ENCODE data around the gene HOXD12.

Gene HOXD12

DNA sequence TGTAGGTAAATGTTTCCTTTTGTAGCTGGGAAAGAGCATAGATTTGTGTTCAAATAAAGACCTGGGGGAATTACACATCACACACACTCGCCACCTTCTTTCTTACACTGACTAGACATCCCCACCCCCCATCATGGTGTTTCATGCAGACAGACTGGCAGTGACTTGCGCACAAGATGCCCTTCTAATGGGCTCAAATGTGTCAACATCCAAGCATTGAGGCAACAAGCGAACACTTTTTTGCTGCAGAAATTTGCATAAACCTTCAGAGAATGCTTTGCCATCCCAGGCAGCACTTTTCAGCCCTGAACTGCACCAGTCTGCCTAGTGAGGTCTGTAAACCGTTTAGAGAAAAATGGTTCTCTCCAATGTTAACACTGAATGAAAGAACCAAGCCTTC lies 34.4 kb downstream of the HOXD12 start:
- no peak overlapping the region for H2AFZ ChIP-seq (ENCODE audit: insufficient read depth, low read length, poor library complexity)
- no peak overlapping the region for H3K27ac ChIP-seq (ENCODE audit: low read depth, low read length)
- H3K4ac ChIP-seq (ENCODE audit: low read depth, low read length) = no peak overlapping the region
- no CpG with 5 or more reads among the region's 4 CpGs for WGBS (ENCODE audit: extremely low coverage, insufficient coverage, insufficient read length)
- no peak overlapping the region for H3K18ac ChIP-seq (ENCODE audit: low read length)
- H3K79me2 ChIP-seq (ENCODE audit: control insufficient read depth, insufficient read depth, low read length, poor library complexity) = no peaks in the 10 kb centered on the region
- no peak overlapping the region for H3K23ac ChIP-seq (ENCODE audit: low read length)
- H4K91ac ChIP-seq (ENCODE audit: low read depth, low read length) = no peak overlapping the region
- no peak overlapping the region for H2BK5ac ChIP-seq (ENCODE audit: low read depth, low read length, poor library complexity)
- H4K8ac ChIP-seq (ENCODE audit: low read depth, low read length) = no peak overlapping the region
- no peak overlapping the region for H3K4me3 ChIP-seq (ENCODE audit: low read depth, low read length)
- no peak overlapping the region for H2AK5ac ChIP-seq (ENCODE audit: low read length)
- H3K4me1 ChIP-seq (ENCODE audit: control insufficient read depth in 1 of 2, insufficient read depth in 2 of 2, low read length in 2 of 2) = peaks cover 5 to 18% of the 10 kb centered on the region in 2 experiments
- H3K4me2 ChIP-seq (ENCODE audit: low read length) = no peak overlapping the region
- no peak overlapping the region for H2BK12ac ChIP-seq (ENCODE audit: low read length)
- H2BK120ac ChIP-seq (ENCODE audit: insufficient read depth, low read length, poor library complexity) = no peak overlapping the region
- peaks cover 86% of the 10 kb centered on the region for H3K27me3 ChIP-seq (ENCODE audit: insufficient read depth, low read length)
- no peak overlapping the region for H4K12ac ChIP-seq (ENCODE audit: low read depth, low read length)
- H3K9ac ChIP-seq (ENCODE audit: low read length) = no peak overlapping the region
- no peak overlapping the region for H3K14ac ChIP-seq (ENCODE audit: low read length)
- H3K9me3 ChIP-seq (ENCODE audit: insufficient read depth, low read depth, low read length) = peaks cover 10% of the 10 kb centered on the region
- no peaks in the 10 kb centered on the region for H3K79me1 ChIP-seq (ENCODE audit: low read length)
- no peak for DNase-seq
- H3K36me3 ChIP-seq (ENCODE audit: control insufficient read depth in 1 of 2, insufficient read depth in 2 of 2, low read length in 2 of 2) = no peaks in the 10 kb centered on the region

DNA sequence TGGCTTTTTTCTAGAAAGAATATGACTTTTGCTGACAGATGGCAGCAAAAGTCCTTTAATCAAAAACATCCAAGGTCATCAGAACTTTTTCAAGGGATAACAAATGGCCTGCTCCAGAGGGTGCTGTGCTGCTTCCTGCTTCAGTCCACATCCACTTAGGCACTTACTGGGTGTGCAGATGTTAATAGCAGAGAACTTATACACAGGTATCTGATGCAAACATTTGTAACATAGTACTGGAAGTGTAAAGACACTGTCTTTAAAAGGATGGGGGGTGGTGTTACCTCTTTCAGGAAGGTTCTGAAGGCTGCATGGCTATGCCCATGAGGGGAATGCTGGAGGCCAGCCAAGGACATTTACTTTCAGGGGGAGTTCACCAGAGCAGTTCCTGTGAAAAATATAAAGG lies 35.4 kb downstream of the HOXD12 start:
- Histone ChIP-seq H2AFZ (ENCODE audit: insufficient read depth, low read length, poor library complexity) (no peak overlapping the region), H3K14ac (ENCODE audit: low read length) (no peak overlapping the region), H3K4me2 (ENCODE audit: low read length) (no peak overlapping the region), H3K9ac (ENCODE audit: low read length) (no peak overlapping the region), H3K27ac (ENCODE audit: low read depth, low read length) (no peak overlapping the region), H3K36me3 (ENCODE audit: control insufficient read depth in 1 of 2, insufficient read depth in 2 of 2, low read length in 2 of 2) (no peaks in the 10 kb centered on the region), H3K4ac (ENCODE audit: low read depth, low read length) (no peak overlapping the region), H2AK5ac (ENCODE audit: low read length) (no peak overlapping the region), H4K12ac (ENCODE audit: low read depth, low read length) (no peak overlapping the region), H2BK12ac (ENCODE audit: low read length) (no peak overlapping the region), H3K79me1 (ENCODE audit: low read length) (no peaks in the 10 kb centered on the region), H3K23ac (ENCODE audit: low read length) (no peak overlapping the region), H2BK5ac (ENCODE audit: low read depth, low read length, poor library complexity) (no peak overlapping the region), H3K9me3 (ENCODE audit: insufficient read depth, low read depth, low read length) (peaks cover 10% of the 10 kb centered on the region), H3K4me3 (ENCODE audit: low read depth, low read length) (no peak overlapping the region), H4K91ac (ENCODE audit: low read depth, low read length) (no peak overlapping the region), H3K79me2 (ENCODE audit: control insufficient read depth, insufficient read depth, low read length, poor library complexity) (no peaks in the 10 kb centered on the region), H2BK120ac (ENCODE audit: insufficient read depth, low read length, poor library complexity) (no peak overlapping the region), H3K18ac (ENCODE audit: low read length) (no peak overlapping the region), H4K8ac (ENCODE audit: low read depth, low read length) (no peak overlapping the region), H3K4me1 (ENCODE audit: control insufficient read depth in 1 of 2, insufficient read depth in 2 of 2, low read length in 2 of 2) (peaks cover 5 to 10% of the 10 kb centered on the region in 2 experiments), H3K27me3 (ENCODE audit: insufficient read depth, low read length) (peaks cover 80% of the 10 kb centered on the region)
- DNase-seq = no peak

DNA sequence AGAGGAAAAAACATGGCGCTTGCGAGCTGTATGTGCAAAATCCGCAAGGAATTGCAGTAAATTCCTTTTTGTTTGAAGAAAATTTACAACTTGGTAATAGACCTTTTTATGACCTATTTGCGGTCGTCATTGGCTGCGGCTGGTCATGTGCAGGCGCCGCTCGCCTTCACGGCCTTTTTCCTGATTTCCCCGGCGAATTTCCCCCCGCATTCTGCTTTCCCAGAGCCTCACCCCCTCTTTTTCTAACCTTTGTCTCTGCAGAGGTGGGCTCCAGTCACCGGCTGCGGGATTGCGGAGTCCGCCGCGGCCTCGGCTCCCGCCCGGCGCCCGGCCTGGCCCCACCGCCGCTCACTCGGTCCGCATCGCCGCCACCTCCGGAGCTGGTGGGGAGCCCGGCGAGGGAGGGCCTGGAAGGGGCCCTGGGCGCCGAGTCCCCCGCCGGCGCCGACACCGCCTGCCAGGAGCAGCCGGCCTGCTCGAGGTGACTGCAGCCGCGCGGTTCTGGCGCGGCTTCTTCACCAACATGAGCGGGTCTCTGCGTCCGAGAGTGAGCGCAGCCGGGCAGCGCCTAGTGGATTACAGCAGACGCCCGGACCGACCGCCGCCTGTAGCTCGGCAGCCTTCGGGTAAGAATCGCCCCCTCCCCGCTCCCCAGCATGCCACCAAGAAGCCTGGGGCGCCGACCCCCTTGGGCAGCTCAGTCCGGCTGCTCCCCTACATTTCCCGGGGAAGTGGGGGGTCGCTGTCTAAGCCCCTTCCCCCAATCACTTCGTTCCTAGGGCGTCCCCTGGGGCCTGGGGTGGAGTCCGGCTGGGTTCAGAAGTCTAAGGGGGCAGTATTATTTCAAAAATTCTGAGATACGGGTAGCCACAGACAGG lies 37.0 kb downstream of the HOXD12 start:
- Histone ChIP-seq H3K18ac (ENCODE audit: low read length) (no peak overlapping the region), H3K79me2 (ENCODE audit: control insufficient read depth, insufficient read depth, low read length, poor library complexity) (no peaks in the 10 kb centered on the region), H2BK12ac (ENCODE audit: low read length) (no peak overlapping the region), H3K79me1 (ENCODE audit: low read length) (peaks cover 2% of the 10 kb centered on the region), H3K4me2 (ENCODE audit: low read length) (peak overlapping the region; percentile 79), H2AK5ac (ENCODE audit: low read length) (no peak overlapping the region), H2BK120ac (ENCODE audit: insufficient read depth, low read length, poor library complexity) (no peak overlapping the region), H3K27me3 (ENCODE audit: insufficient read depth, low read length) (peaks cover 69% of the 10 kb centered on the region), H3K14ac (ENCODE audit: low read length) (no peak overlapping the region), H3K4me1 (ENCODE audit: control insufficient read depth in 1 of 2, insufficient read depth in 2 of 2, low read length in 2 of 2) (peaks cover 5 to 6% of the 10 kb centered on the region in 2 experiments), H2AFZ (ENCODE audit: insufficient read depth, low read length, poor library complexity) (no peak overlapping the region), H3K27ac (ENCODE audit: low read depth, low read length) (no peak overlapping the region), H3K23ac (ENCODE audit: low read length) (no peak overlapping the region), H3K4ac (ENCODE audit: low read depth, low read length) (no peak overlapping the region), H3K4me3 (ENCODE audit: low read depth, low read length) (peak overlapping the region; percentile 53), H4K91ac (ENCODE audit: low read depth, low read length) (no peak overlapping the region), H4K8ac (ENCODE audit: low read depth, low read length) (no peak overlapping the region), H3K36me3 (ENCODE audit: control insufficient read depth in 1 of 2, insufficient read depth in 2 of 2, low read length in 2 of 2) (no peaks in the 10 kb centered on the region), H3K9ac (ENCODE audit: low read length) (no peak overlapping the region), H2BK5ac (ENCODE audit: low read depth, low read length, poor library complexity) (no peak overlapping the region), H3K9me3 (ENCODE audit: insufficient read depth, low read depth, low read length) (peaks cover 8% of the 10 kb centered on the region), H4K12ac (ENCODE audit: low read depth, low read length) (no peak overlapping the region)
- peak in 1 of 2 donors; percentile 20 for DNase-seq
- no CpG with 5 or more reads among the region's 71 CpGs for WGBS (ENCODE audit: extremely low coverage, insufficient coverage, insufficient read length)

DNA sequence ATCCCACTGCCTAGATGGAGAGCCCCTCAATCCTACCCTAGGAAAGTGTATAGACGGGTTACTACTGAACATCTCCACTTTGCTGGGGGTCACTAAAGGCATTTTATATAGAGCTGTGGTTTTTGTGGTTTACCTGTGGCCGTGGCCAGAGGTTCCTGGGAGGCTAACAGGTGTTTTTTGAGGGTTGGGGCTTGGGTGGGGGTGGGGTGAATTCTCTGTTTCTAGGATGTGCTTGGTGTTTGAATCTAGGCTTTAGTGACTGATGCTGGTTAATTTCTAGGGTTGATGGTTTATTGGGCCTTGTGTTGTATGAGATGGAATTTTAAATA lies 37.6 kb downstream of the HOXD12 start:
- H3K4me1 ChIP-seq (ENCODE audit: control insufficient read depth in 1 of 2, insufficient read depth in 2 of 2, low read length in 2 of 2) = peaks cover 5 to 6% of the 10 kb centered on the region in 2 experiments
- H3K23ac ChIP-seq (ENCODE audit: low read length) = no peak overlapping the region
- no peak overlapping the region for H3K4ac ChIP-seq (ENCODE audit: low read depth, low read length)
- no peak for DNase-seq
- no peak overlapping the region for H4K8ac ChIP-seq (ENCODE audit: low read depth, low read length)
- peaks cover 69% of the 10 kb centered on the region for H3K27me3 ChIP-seq (ENCODE audit: insufficient read depth, low read length)
- H3K4me3 ChIP-seq (ENCODE audit: low read depth, low read length) = no peak overlapping the region
- H2AFZ ChIP-seq (ENCODE audit: insufficient read depth, low read length, poor library complexity) = no peak overlapping the region
- H3K36me3 ChIP-seq (ENCODE audit: control insufficient read depth in 1 of 2, insufficient read depth in 2 of 2, low read length in 2 of 2) = no peaks in the 10 kb centered on the region
- no peak overlapping the region for H3K4me2 ChIP-seq (ENCODE audit: low read length)
- H3K79me1 ChIP-seq (ENCODE audit: low read length) = peaks cover 2% of the 10 kb centered on the region
- no peak overlapping the region for H2BK12ac ChIP-seq (ENCODE audit: low read length)
- no peak overlapping the region for H3K9ac ChIP-seq (ENCODE audit: low read length)
- peaks cover 8% of the 10 kb centered on the region for H3K9me3 ChIP-seq (ENCODE audit: insufficient read depth, low read depth, low read length)
- no peaks in the 10 kb centered on the region for H3K79me2 ChIP-seq (ENCODE audit: control insufficient read depth, insufficient read depth, low read length, poor library complexity)
- H4K12ac ChIP-seq (ENCODE audit: low read depth, low read length) = no peak overlapping the region
- no peak overlapping the region for H3K18ac ChIP-seq (ENCODE audit: low read length)
- no peak overlapping the region for H2BK120ac ChIP-seq (ENCODE audit: insufficient read depth, low read length, poor library complexity)
- H2AK5ac ChIP-seq (ENCODE audit: low read length) = no peak overlapping the region
- H3K14ac ChIP-seq (ENCODE audit: low read length) = no peak overlapping the region
- WGBS (ENCODE audit: extremely low coverage, insufficient coverage, insufficient read length) = no CpG with 5 or more reads among the region's 2 CpGs
- no peak overlapping the region for H2BK5ac ChIP-seq (ENCODE audit: low read depth, low read length, poor library complexity)
- no peak overlapping the region for H3K27ac ChIP-seq (ENCODE audit: low read depth, low read length)
- H4K91ac ChIP-seq (ENCODE audit: low read depth, low read length) = no peak overlapping the region
